ENCODE measurements around the gene BCL3. TPM values are rescaled to one million over a fixed set of nuclear protein-coding genes. Genes with fewer than 3 reads are reported as not detected.
A peak's percentile ranks its signal among the peaks of the same experiment; 100 is the strongest.
"Not testable (repeated sequence)": the region's sequence is repeated elsewhere in the genome, so short reads cannot be mapped to it uniquely, and the experiment has no call there.

Gene BCL3
- total RNA-seq, 1 experiment from 2014 or later: 2.7 TPM

GRCh38 chr19:44718441-44719261, 29.9 kb upstream of the BCL3 start:
- DNase-seq (ENCODE audit: low read depth, low spot score): no peak
- in situ Hi-C loops (cut with HindIII; ENCODE audit: low pct_unique_long_range_greater_than_20kb, low sequenced_read_pairs): no loop called here

GRCh38 chr19:44719262-44719701, 29.2 kb upstream of the BCL3 start:
- in situ Hi-C loops (cut with HindIII; ENCODE audit: low pct_unique_long_range_greater_than_20kb, low sequenced_read_pairs): no loop called here
- DNase-seq (ENCODE audit: low read depth, low spot score): no peak

- in situ Hi-C loops (cut with HindIII; ENCODE audit: low pct_unique_long_range_greater_than_20kb, low sequenced_read_pairs); DNase-seq (ENCODE audit: low read depth, low spot score): not testable (repeated sequence)
Measured at GRCh38 chr19:44720396-44720795, 28.1 kb upstream of the BCL3 start.

- in situ Hi-C loops (cut with HindIII; ENCODE audit: low pct_unique_long_range_greater_than_20kb, low sequenced_read_pairs): no loop called here
- DNase-seq (ENCODE audit: low read depth, low spot score): no peak
Measured at GRCh38 chr19:44720945-44721344, 27.6 kb upstream of the BCL3 start.

- DNase-seq (ENCODE audit: low read depth, low spot score); in situ Hi-C loops (cut with HindIII; ENCODE audit: low pct_unique_long_range_greater_than_20kb, low sequenced_read_pairs): not testable (repeated sequence)
Measured at GRCh38 chr19:44721369-44721768, 27.1 kb upstream of the BCL3 start.

GRCh38 chr19:44722131-44723121, 26.1 kb upstream of the BCL3 start:
- in situ Hi-C loops (cut with HindIII; ENCODE audit: low pct_unique_long_range_greater_than_20kb, low sequenced_read_pairs): no loop called here
- DNase-seq (ENCODE audit: low read depth, low spot score): no peak

GRCh38 chr19:44723299-44723951, 25.1 kb upstream of the BCL3 start:
- DNase-seq (ENCODE audit: low read depth, low spot score): no peak
- in situ Hi-C loops (cut with HindIII; ENCODE audit: low pct_unique_long_range_greater_than_20kb, low sequenced_read_pairs): no loop called here

GRCh38 chr19:44723952-44724319, 24.6 kb upstream of the BCL3 start:
- DNase-seq (ENCODE audit: low read depth, low spot score): peak; percentile 77
- in situ Hi-C loops (cut with HindIII; ENCODE audit: low pct_unique_long_range_greater_than_20kb, low sequenced_read_pairs): no loop called here

GRCh38 chr19:44725251-44725650, 23.3 kb upstream of the BCL3 start:
- no peak for DNase-seq (ENCODE audit: low read depth, low spot score)
- in situ Hi-C loops (cut with HindIII; ENCODE audit: low pct_unique_long_range_greater_than_20kb, low sequenced_read_pairs): no loop called here

GRCh38 chr19:44725684-44726083, 22.8 kb upstream of the BCL3 start:
- in situ Hi-C loops (cut with HindIII; ENCODE audit: low pct_unique_long_range_greater_than_20kb, low sequenced_read_pairs): no loop called here
- DNase-seq (ENCODE audit: low read depth, low spot score): no peak

- in situ Hi-C loops (cut with HindIII; ENCODE audit: low pct_unique_long_range_greater_than_20kb, low sequenced_read_pairs): no loop called here
- DNase-seq (ENCODE audit: low read depth, low spot score): no peak
Measured at GRCh38 chr19:44726465-44726864, 22.0 kb upstream of the BCL3 start.

- DNase-seq (ENCODE audit: low read depth, low spot score): no peak
- in situ Hi-C loops (cut with HindIII; ENCODE audit: low pct_unique_long_range_greater_than_20kb, low sequenced_read_pairs): no loop called here
Measured at GRCh38 chr19:44728178-44728577, 20.3 kb upstream of the BCL3 start.

GRCh38 chr19:44729516-44730033, 18.9 kb upstream of the BCL3 start:
- no peak for DNase-seq (ENCODE audit: low read depth, low spot score)
- in situ Hi-C loops (cut with HindIII; ENCODE audit: low pct_unique_long_range_greater_than_20kb, low sequenced_read_pairs): no loop called here

- DNase-seq (ENCODE audit: low read depth, low spot score): no peak
- in situ Hi-C loops (cut with HindIII; ENCODE audit: low pct_unique_long_range_greater_than_20kb, low sequenced_read_pairs): no loop called here
Measured at GRCh38 chr19:44731081-44731480, 17.4 kb upstream of the BCL3 start.

GRCh38 chr19:44731622-44732021, 16.9 kb upstream of the BCL3 start:
- no peak for DNase-seq (ENCODE audit: low read depth, low spot score)
- in situ Hi-C loops (cut with HindIII; ENCODE audit: low pct_unique_long_range_greater_than_20kb, low sequenced_read_pairs): no loop called here

- in situ Hi-C loops (cut with HindIII; ENCODE audit: low pct_unique_long_range_greater_than_20kb, low sequenced_read_pairs): no loop called here
- no peak for DNase-seq (ENCODE audit: low read depth, low spot score)
Measured at GRCh38 chr19:44732235-44733014, 16.1 kb upstream of the BCL3 start.

GRCh38 chr19:44734357-44734756, 14.2 kb upstream of the BCL3 start:
- no peak for DNase-seq (ENCODE audit: low read depth, low spot score)
- in situ Hi-C loops (cut with HindIII; ENCODE audit: low pct_unique_long_range_greater_than_20kb, low sequenced_read_pairs): no loop called here
